Type B pancreatic cell (in vitro differentiated cells): ENCODE data around the gene SHKBP1. TPM values are rescaled to one million over a fixed set of nuclear protein-coding genes. Genes with fewer than 3 reads are reported as not detected.
"Not testable (repeated sequence)": the region's sequence is repeated elsewhere in the genome, so short reads cannot be mapped to it uniquely, and the experiment has no call there.

Experiments
- DNase-seq: peaks from one replicate; pipeline ENCODE4 v3.0.0; 2021; ENCODE audit warnings: mixed read lengths; ENCODE audit not compliant: unreplicated experiment; ENCODE audit errors: extremely low spot score
- H3K27ac Mint-ChIP-seq: 2 replicates; pipeline ENCODE4 v1.8.0; 2021; ENCODE audit warnings: mild to moderate bottlenecking, mixed read lengths
- H3K27me3 Mint-ChIP-seq: 2 replicates; pipeline ENCODE4 v1.8.0; 2021; ENCODE audit warnings: mixed read lengths
- H3K36me3 Mint-ChIP-seq: 2 replicates; pipeline ENCODE4 v1.8.0; 2021; ENCODE audit warnings: mixed read lengths
- H3K4me1 Mint-ChIP-seq: one replicate; pipeline ENCODE4 v1.8.0; 2021; ENCODE audit warnings: mixed read lengths; ENCODE audit not compliant: unreplicated experiment
- H3K4me3 Mint-ChIP-seq: 2 replicates; pipeline ENCODE4 v1.8.0; 2021; ENCODE audit warnings: mild to moderate bottlenecking, mixed read lengths
- H3K9me3 Mint-ChIP-seq: 2 replicates; pipeline ENCODE4 v1.8.0; 2021; ENCODE audit warnings: mixed read lengths
- CTCF ChIP-seq: fragments of 200-600 bp; sonication (generic); conservative IDR thresholded peaks from 2 replicates; pipeline ENCODE4 v1.5.0; 2021; ENCODE audit warnings: antibody characterized with exemption, mild to moderate bottlenecking
- total RNA-seq: library from RNA; stranded (reverse); gene quantifications from 2 replicates; pipeline ENCODE4 v1.2.1, GENCODE V29; 2021; ENCODE audit warnings: low replicate concordance

The SHKBP1 gene
- total RNA-seq, 1 donor from 2014 or later = 54.6 TPM

- H3K27ac Mint-ChIP-seq = no peak overlapping the region
- no peak overlapping the region for H3K4me3 Mint-ChIP-seq
- H3K36me3 Mint-ChIP-seq = no peaks in the 10 kb centered on the region
- DNase-seq = no peak
- no peaks in the 10 kb centered on the region for H3K4me1 Mint-ChIP-seq
- no peaks in the 10 kb centered on the region for H3K9me3 Mint-ChIP-seq
- H3K27me3 Mint-ChIP-seq = peaks cover 27% of the 10 kb centered on the region
- TF ChIP-seq CTCF = no peak
These were observed 33.6 kb upstream of the SHKBP1 start for GRCh38 chr19:40543029-40543597.

- H3K27me3 Mint-ChIP-seq = peaks cover 45% of the 10 kb centered on the region
- H3K36me3 Mint-ChIP-seq, DNase-seq, H3K9me3 Mint-ChIP-seq, H3K4me3 Mint-ChIP-seq, H3K27ac Mint-ChIP-seq, H3K4me1 Mint-ChIP-seq: not testable (repeated sequence)
These were observed 30.4 kb upstream of the SHKBP1 start for GRCh38 chr19:40546153-40546841.

- H3K4me3 Mint-ChIP-seq, DNase-seq, H3K9me3 Mint-ChIP-seq, H3K36me3 Mint-ChIP-seq, H3K27ac Mint-ChIP-seq, H3K4me1 Mint-ChIP-seq: not testable (repeated sequence)
- peaks cover 46% of the 10 kb centered on the region for H3K27me3 Mint-ChIP-seq
These were observed 29.5 kb upstream of the SHKBP1 start for GRCh38 chr19:40547190-40547589.

GRCh38 chr19:40547836-40548235 is 28.8 kb upstream of the SHKBP1 start:
- Mint-ChIP-seq H3K36me3 (no peaks in the 10 kb centered on the region), H3K27ac (no peak overlapping the region), H3K9me3 (no peaks in the 10 kb centered on the region), H3K4me1 (no peaks in the 10 kb centered on the region), H3K27me3 (peaks cover 51% of the 10 kb centered on the region), H3K4me3 (no peak overlapping the region)
- TF ChIP-seq CTCF = no peak
- DNase-seq = no peak

GRCh38 chr19:40549007-40549708 is 27.5 kb upstream of the SHKBP1 start:
- peak; percentile 72 for TF ChIP-seq CTCF
- Mint-ChIP-seq H3K36me3 (no peaks in the 10 kb centered on the region), H3K27ac (no peak overlapping the region), H3K4me1 (no peaks in the 10 kb centered on the region), H3K9me3 (no peaks in the 10 kb centered on the region), H3K27me3 (peaks cover 59% of the 10 kb centered on the region), H3K4me3 (peak overlapping the region; percentile 45)
- DNase-seq = no peak

- DNase-seq = no peak
- Mint-ChIP-seq H3K4me1 (no peaks in the 10 kb centered on the region), H3K4me3 (no peak overlapping the region), H3K9me3 (no peaks in the 10 kb centered on the region), H3K27ac (no peak overlapping the region), H3K36me3 (no peaks in the 10 kb centered on the region), H3K27me3 (peaks cover 77% of the 10 kb centered on the region)
- TF ChIP-seq CTCF = no peak
These were observed 25.7 kb upstream of the SHKBP1 start for GRCh38 chr19:40550951-40551350.
